Measurements from ENCODE around the gene CFAP91. TPM values are rescaled to one million over a fixed set of nuclear protein-coding genes. Genes with fewer than 3 reads are reported as not detected.

The CFAP91 gene
- total RNA-seq, 2 experiments from 2014 or later = not detected

- no peak for DNase-seq (ENCODE audit: low spot score)
- Histone ChIP-seq H3K4me1 (ENCODE audit: insufficient read depth, low read length, poor library complexity, severe bottlenecking) (peaks cover 4% of the 10 kb centered on the region), H3K4me3 (ENCODE audit: low read depth, low read length, poor library complexity, severe bottlenecking) (no peak overlapping the region), H3K4me2 (ENCODE audit: low read length) (no peak overlapping the region), H3K9me3 (ENCODE audit: low read length) (no peaks in the 10 kb centered on the region), H3K9me2 (ENCODE audit: insufficient read depth, low read length) (no peaks in the 10 kb centered on the region), H3K27ac (ENCODE audit: low read depth, low read length, poor library complexity, severe bottlenecking) (no peak overlapping the region), H3K36me3 (ENCODE audit: insufficient read depth, low read length) (no peaks in the 10 kb centered on the region), H4K20me1 (ENCODE audit: insufficient read depth, low read length) (no peaks in the 10 kb centered on the region), H3K79me2 (ENCODE audit: insufficient read depth, low read depth, low read length) (no peaks in the 10 kb centered on the region), H2AFZ (ENCODE audit: low read length) (no peak overlapping the region)
- no peak for TF ChIP-seq EZH2phosphoT487 (IDR thresholded peaks at IDR 0.05; ENCODE audit: borderline replicate concordance, low read depth, low read length)
- no peak for TF ChIP-seq CTCF (conservative IDR thresholded peaks at IDR 0.05; ENCODE audit: low read length)
- ChIA-PET CTCF (ENCODE audit: unreplicated experiment) (no interaction called here), POLR2A (interaction anchor here (1.2 kb wide), 1 partner anchor 28 kb away, joined by 4 read pairs; no protein-coding TSS in a partner anchor)
- intact Hi-C loops (cut with micrococcal nuclease; ENCODE audit: unreplicated experiment) = no loop called here
- BruUV-seq (replicated peaks) = no TSS peak
Measured at GRCh38 chr3:119738741-119739140, 35.9 kb downstream of the CFAP91 start.

DNA sequence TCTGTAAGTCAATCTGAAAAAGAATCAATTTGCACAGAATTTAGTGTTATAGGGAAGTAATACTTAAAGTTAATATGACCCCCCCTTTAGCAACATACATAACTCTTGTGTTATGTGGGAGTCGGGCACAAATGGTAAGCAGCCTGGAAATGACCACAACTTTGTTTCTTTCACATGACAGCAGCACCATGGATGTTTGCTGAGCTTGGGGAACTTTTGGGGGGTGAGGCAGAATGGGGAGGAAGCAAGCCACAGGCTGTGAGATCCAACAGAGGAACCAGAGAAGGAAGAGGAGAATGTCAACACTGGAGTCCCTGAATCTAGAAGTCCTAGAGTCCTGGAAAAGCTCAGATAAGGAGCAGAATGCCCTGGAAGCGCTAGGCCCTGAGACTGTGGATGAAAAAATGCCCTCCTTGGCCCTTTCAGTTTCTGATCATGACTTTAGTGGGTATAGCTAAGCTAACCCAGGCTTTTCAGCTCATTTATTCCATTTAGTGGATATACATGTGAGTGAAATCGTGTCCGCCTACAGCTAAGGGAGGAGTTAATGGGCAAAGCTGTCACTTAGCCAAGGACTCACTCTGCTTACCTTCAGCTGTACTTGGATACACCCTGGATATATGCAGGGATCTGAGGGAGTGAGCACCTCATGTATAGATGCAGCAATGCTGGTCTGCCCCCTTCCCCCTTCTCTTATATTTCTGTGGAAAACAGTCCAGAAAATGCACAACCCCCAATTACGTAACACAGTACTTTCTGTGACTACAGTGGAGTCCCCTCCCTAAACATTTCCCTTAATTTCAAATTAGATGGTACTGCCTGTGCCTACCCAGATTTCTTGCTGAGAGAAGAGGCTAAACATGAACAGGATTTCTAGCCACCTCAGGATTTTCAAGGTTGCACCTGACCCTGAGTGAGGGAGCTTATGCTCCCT is 39.1 kb downstream of the CFAP91 start:
- Histone ChIP-seq H3K4me3 (ENCODE audit: low read depth, low read length, poor library complexity, severe bottlenecking) (no peak overlapping the region), H3K79me2 (ENCODE audit: insufficient read depth, low read depth, low read length) (no peaks in the 10 kb centered on the region), H3K4me2 (ENCODE audit: low read length) (no peak overlapping the region), H4K20me1 (ENCODE audit: insufficient read depth, low read length) (no peaks in the 10 kb centered on the region), H2AFZ (ENCODE audit: low read length) (no peak overlapping the region), H3K9me3 (ENCODE audit: low read length) (no peaks in the 10 kb centered on the region), H3K36me3 (ENCODE audit: insufficient read depth, low read length) (no peaks in the 10 kb centered on the region), H3K4me1 (ENCODE audit: insufficient read depth, low read length, poor library complexity, severe bottlenecking) (peaks cover 4% of the 10 kb centered on the region), H3K27ac (ENCODE audit: low read depth, low read length, poor library complexity, severe bottlenecking) (no peak overlapping the region), H3K9me2 (ENCODE audit: insufficient read depth, low read length) (no peaks in the 10 kb centered on the region)
- ChIA-PET CTCF (ENCODE audit: unreplicated experiment) (no interaction called here), POLR2A (interaction anchor here (0.9 kb wide), 1 partner anchor 878 kb away, joined by 3 read pairs; no protein-coding TSS in a partner anchor)
- DNase-seq (ENCODE audit: low spot score) = no peak
- BruUV-seq (replicated peaks) = no TSS peak
- intact Hi-C loops (cut with micrococcal nuclease; ENCODE audit: unreplicated experiment) = no loop called here
- TF ChIP-seq EZH2phosphoT487 (IDR thresholded peaks at IDR 0.05; ENCODE audit: borderline replicate concordance, low read depth, low read length) (no peak), CTCF (conservative IDR thresholded peaks at IDR 0.05; ENCODE audit: low read length) (no peak)

DNA sequence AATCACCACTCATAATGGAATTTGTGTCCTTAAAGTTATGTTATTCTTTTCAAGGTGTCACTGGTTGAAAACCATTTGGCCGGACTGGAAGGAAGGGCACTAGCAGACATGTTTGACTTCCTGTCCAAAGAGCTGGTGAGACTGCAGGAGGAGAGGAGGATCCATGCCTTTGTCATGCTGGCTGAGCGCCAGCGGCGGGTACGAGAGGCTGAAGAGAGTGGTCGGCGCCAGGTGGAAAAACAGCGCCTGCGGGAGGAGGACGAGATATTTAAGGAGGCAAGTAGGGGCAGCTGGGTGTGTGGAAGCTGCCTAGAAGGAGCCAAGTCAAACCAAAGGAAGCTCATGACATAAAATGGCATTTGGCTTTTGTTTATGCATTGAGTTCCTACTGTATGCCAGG is 41.1 kb downstream of the CFAP91 start:
- ChIA-PET POLR2A (interaction anchor here (1.4 kb wide), 1 partner anchor 10 kb away, joined by 4 read pairs; no protein-coding TSS in a partner anchor), CTCF (ENCODE audit: unreplicated experiment) (no interaction called here)
- TF ChIP-seq EZH2phosphoT487 (IDR thresholded peaks at IDR 0.05; ENCODE audit: borderline replicate concordance, low read depth, low read length) (no peak), CTCF (conservative IDR thresholded peaks at IDR 0.05; ENCODE audit: low read length) (no peak)
- no peaks in the 10 kb centered on the region for H3K79me2 ChIP-seq (ENCODE audit: insufficient read depth, low read depth, low read length)
- no peaks in the 10 kb centered on the region for H3K9me3 ChIP-seq (ENCODE audit: low read length)
- no peak overlapping the region for H3K4me2 ChIP-seq (ENCODE audit: low read length)
- H2AFZ ChIP-seq (ENCODE audit: low read length) = no peak overlapping the region
- no peaks in the 10 kb centered on the region for H3K4me1 ChIP-seq (ENCODE audit: insufficient read depth, low read length, poor library complexity, severe bottlenecking)
- no peaks in the 10 kb centered on the region for H3K36me3 ChIP-seq (ENCODE audit: insufficient read depth, low read length)
- BruUV-seq (replicated peaks) = no TSS peak
- intact Hi-C loops (cut with micrococcal nuclease; ENCODE audit: unreplicated experiment) = no loop called here
- H3K27ac ChIP-seq (ENCODE audit: low read depth, low read length, poor library complexity, severe bottlenecking) = no peak overlapping the region
- H3K9me2 ChIP-seq (ENCODE audit: insufficient read depth, low read length) = no peaks in the 10 kb centered on the region
- H4K20me1 ChIP-seq (ENCODE audit: insufficient read depth, low read length) = no peaks in the 10 kb centered on the region
- no peak for DNase-seq (ENCODE audit: low spot score)
- H3K4me3 ChIP-seq (ENCODE audit: low read depth, low read length, poor library complexity, severe bottlenecking) = no peak overlapping the region

All from OCI-LY7 (cell line).